Measurements from ENCODE around the gene NXN.
"Not testable (repeated sequence)": the region's sequence is repeated elsewhere in the genome, so short reads cannot be mapped to it uniquely, and the experiment has no call there.

Gene NXN

GRCh38 chr17:753418-753817 is 226.2 kb downstream of the NXN start:
- no peak for FAIRE-seq
- DNase-seq (ENCODE audit: extremely low spot score, insufficient read length, low read depth): no peak

GRCh38 chr17:752620-753219 is 226.9 kb downstream of the NXN start:
- DNase-seq (ENCODE audit: extremely low spot score, insufficient read length, low read depth) (no peak), FAIRE-seq (no peak)

GRCh38 chr17:752002-752619 is 227.5 kb downstream of the NXN start, which contains the start of gene GEMIN4:
Gene GEMIN4, minus strand, starts transcription at chr17:752264. Its CDS starts 122 bp downstream, at chr17:752142.
- DNase-seq (ENCODE audit: extremely low spot score, insufficient read length, low read depth) (peak; percentile 98), FAIRE-seq (peak; percentile 83)

GRCh38 chr17:751269-752001 is 228.1 kb downstream of the NXN start:
- FAIRE-seq (no peak), DNase-seq (ENCODE audit: extremely low spot score, insufficient read length, low read depth) (no peak)

GRCh38 chr17:750431-751037 is 229.0 kb downstream of the NXN start:
- FAIRE-seq (no peak), DNase-seq (ENCODE audit: extremely low spot score, insufficient read length, low read depth) (no peak)

- not testable (repeated sequence) for FAIRE-seq
These were observed 230.2 kb downstream of the NXN start for GRCh38 chr17:749359-749758.

More at GRCh38 chr17:749359-749758, 230.2 kb downstream of the NXN start:
- DNase-seq (ENCODE audit: extremely low spot score, insufficient read length, low read depth): not testable (repeated sequence)

All from GM18507 (cell line).